Activated naive CD4-positive, alpha-beta T cell treated with anti-CD3 and anti-CD28 coated beads, Interleukin-2, amount 50 U/mL, for 24 hours (primary cell): Measurements from ENCODE around the gene PPP1R3G.
"Not testable (repeated sequence)": the region's sequence is repeated elsewhere in the genome, so short reads cannot be mapped to it uniquely, and the experiment has no call there.

Source experiments
- H3K27ac Mint-ChIP-seq: one replicate; pipeline ENCODE4 v1.8.0; 2021; ENCODE audit warnings: mild to moderate bottlenecking, mixed read lengths
- H3K27me3 Mint-ChIP-seq: one replicate; pipeline ENCODE4 v1.8.0; 2021; ENCODE audit warnings: mixed read lengths
- H3K36me3 Mint-ChIP-seq: one replicate; pipeline ENCODE4 v1.8.0; 2021; ENCODE audit warnings: mixed read lengths
- H3K4me1 Mint-ChIP-seq: one replicate; pipeline ENCODE4 v1.8.0; 2021; ENCODE audit warnings: mixed read lengths
- H3K4me3 Mint-ChIP-seq: one replicate; pipeline ENCODE4 v1.8.0; 2021; ENCODE audit warnings: mild to moderate bottlenecking, mixed read lengths
- H3K9me3 Mint-ChIP-seq: one replicate; pipeline ENCODE4 v1.8.0; 2021; ENCODE audit warnings: mixed read lengths

Gene PPP1R3G

DNA sequence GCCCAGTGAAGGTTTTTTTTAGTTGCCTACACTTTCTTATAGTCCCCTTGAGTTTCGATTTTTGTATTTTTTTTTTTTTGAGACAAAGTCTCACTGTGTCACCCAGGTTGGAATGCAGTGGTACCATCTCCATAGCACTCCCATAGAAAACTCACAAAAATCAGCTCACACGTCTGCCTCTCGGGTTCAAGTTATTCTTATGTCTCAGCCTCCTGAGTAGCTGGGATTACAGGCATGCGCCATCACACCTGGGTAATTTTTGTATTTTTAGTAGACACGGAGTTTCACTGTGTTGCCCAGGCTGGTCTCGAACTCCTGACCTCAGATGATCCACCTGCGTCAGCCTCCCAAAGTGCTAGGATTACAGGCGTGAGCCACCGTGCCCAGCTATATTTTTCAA, 24.7 kb upstream of the PPP1R3G start:
- H3K27ac Mint-ChIP-seq, H3K36me3 Mint-ChIP-seq, H3K4me3 Mint-ChIP-seq, H3K4me1 Mint-ChIP-seq, H3K27me3 Mint-ChIP-seq, H3K9me3 Mint-ChIP-seq: not testable (repeated sequence)

DNA sequence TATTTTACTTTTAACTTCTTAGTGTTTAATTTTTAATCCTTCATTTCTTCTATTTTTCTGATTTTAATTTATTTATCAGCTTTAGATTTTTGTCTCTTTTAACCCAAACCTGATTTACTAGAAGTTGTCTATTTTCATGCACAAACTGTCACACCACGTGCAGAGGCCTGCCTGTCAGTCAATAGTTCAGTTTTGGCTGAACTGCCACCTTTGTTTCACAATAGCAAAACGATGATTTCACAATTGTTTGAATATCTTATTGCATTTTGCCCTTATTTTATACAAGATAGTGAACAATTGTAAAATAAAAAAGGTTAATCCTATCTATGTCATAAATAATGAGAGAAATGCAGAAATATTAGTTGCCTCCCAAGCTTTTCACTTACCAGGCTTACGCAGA, 24.0 kb upstream of the PPP1R3G start:
- Mint-ChIP-seq H3K36me3 (no peaks in the 10 kb centered on the region), H3K27ac (no peak overlapping the region), H3K27me3 (no peaks in the 10 kb centered on the region), H3K4me1 (no peaks in the 10 kb centered on the region), H3K4me3 (no peak overlapping the region), H3K9me3 (no peaks in the 10 kb centered on the region)

DNA sequence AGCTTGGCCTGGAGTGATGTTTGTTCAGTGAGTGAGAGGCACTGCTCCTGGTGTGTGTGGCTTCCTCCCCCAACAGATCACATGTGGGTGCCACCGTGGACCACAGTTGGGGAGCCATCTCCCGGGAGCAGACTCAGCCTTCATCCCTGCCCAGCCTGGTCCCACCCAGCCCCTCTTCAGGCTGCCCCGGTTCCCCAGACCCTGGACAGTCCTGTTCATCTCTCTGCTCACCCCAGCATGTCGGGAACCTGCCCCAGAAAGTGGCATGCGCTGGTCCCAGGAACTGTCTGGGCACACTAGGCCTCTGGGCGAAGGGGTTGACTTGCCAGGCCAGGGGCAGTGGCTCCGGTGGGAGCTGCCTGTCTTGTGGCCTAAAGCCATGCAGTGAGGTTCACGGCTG, 21.5 kb upstream of the PPP1R3G start:
- Mint-ChIP-seq H3K4me3 (no peak overlapping the region), H3K4me1 (no peaks in the 10 kb centered on the region), H3K27ac (no peak overlapping the region), H3K36me3 (no peaks in the 10 kb centered on the region), H3K27me3 (no peaks in the 10 kb centered on the region), H3K9me3 (no peaks in the 10 kb centered on the region)

DNA sequence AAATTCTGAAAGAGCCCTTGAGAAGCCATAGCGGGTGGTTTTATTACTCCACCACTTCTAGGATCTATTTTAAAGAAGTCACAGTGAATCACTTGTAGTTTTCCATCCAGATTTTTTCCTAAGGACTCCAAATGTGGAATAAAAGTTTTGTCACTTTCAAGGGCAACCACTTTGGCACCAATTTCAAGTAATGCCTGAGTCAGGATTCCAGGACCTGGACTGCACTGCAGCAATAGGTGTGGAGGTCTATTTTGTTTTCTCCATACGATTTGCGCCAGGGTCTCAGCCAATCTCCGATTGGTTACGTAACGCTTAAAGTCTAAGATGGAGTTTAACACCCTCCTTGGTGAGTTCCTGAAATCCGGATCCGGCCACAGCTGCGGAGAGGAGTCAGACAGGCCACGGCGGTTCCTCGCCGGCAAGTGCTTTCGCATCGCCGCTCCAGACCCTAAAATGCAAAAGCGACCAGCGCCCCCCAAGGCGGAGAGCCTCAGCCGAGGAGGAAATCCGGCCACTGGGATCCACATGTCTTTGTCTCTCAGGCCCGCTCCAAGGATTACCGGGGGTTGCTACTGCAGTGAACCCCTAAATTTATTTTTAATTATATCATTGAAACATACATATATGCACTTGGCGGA, 18.6 kb upstream of the PPP1R3G start:
- no peaks in the 10 kb centered on the region for H3K9me3 Mint-ChIP-seq
- H3K27ac Mint-ChIP-seq, result no peak overlapping the region
- H3K4me3 Mint-ChIP-seq, result no peak overlapping the region
- no peaks in the 10 kb centered on the region for H3K27me3 Mint-ChIP-seq
- no peaks in the 10 kb centered on the region for H3K4me1 Mint-ChIP-seq
- no peaks in the 10 kb centered on the region for H3K36me3 Mint-ChIP-seq

DNA sequence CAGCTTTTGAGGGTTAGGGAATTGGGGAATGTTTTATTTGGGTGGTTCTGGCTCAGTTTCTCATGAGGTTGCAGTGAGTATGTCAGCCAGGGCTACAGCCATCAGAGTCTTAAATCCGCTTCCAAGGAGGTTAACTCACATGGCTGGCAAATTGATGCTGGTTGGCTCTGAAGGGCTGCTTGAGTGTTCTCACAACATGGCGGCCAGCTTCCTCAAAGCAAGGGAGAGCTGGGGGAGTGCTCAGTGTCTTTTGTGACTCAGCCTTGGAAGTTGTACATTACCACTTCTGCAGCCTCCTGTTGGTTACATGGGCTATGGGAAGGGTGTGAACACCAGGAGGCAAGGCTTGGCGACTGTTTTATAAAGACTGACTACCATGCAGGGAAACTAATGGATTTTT, 17.8 kb upstream of the PPP1R3G start:
- H3K4me1 Mint-ChIP-seq, result peaks cover 1% of the 10 kb centered on the region
- H3K27me3 Mint-ChIP-seq, result no peaks in the 10 kb centered on the region
- H3K36me3 Mint-ChIP-seq, result no peaks in the 10 kb centered on the region
- no peak overlapping the region for H3K27ac Mint-ChIP-seq
- H3K9me3 Mint-ChIP-seq, result no peaks in the 10 kb centered on the region
- H3K4me3 Mint-ChIP-seq, result no peak overlapping the region

DNA sequence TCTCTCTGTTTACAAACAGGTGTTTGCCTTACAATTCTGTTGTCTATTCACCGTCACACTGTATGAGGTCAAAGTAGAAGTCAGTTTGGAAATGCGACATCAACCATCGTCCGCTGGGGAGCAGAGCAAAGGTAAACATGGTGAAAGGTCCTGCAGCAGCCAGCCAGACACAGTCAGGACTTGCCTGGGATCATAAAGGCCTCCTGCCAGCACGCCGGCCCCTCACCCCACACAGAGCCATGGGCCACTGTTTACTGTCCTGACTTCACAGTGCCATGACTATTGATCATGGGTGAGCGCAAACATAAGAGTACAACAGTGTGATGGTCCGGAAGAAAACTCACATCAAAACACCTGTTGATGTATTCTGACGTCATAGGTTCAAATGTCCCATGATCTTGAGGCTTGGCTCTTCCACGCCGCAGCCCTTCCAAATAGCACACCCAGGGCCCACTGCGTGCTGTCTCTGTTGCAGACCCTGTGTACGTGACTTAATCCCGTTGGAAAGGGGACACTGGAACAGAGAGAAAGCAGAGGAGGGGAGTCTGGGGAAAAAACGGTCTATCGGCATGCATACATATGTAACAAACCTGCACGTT, 16.9 kb upstream of the PPP1R3G start:
- H3K36me3 Mint-ChIP-seq, result no peaks in the 10 kb centered on the region
- H3K4me1 Mint-ChIP-seq, result peaks cover 5% of the 10 kb centered on the region
- H3K4me3 Mint-ChIP-seq, result no peak overlapping the region
- no peaks in the 10 kb centered on the region for H3K9me3 Mint-ChIP-seq
- no peak overlapping the region for H3K27ac Mint-ChIP-seq
- H3K27me3 Mint-ChIP-seq, result no peaks in the 10 kb centered on the region

DNA sequence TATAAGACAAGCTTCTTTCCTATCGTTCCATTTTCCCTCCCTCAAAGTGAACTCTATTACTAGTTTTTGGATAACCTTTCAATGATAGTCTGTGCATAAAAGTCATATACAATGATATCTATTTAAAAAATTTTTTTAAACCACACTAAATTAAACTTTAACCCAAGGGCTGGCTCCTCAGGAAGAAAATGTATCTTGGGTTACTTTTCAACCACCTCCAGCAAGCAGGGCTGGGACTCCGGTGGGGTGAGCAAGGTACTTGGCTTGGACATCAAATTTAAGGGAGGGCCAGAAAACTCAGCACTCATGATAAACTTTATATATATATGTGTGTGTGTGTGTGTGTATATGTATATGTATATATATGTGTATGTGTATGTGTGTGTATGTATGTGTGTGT, 13.9 kb upstream of the PPP1R3G start:
- H3K4me1 Mint-ChIP-seq, result peaks cover 5% of the 10 kb centered on the region

DNA sequence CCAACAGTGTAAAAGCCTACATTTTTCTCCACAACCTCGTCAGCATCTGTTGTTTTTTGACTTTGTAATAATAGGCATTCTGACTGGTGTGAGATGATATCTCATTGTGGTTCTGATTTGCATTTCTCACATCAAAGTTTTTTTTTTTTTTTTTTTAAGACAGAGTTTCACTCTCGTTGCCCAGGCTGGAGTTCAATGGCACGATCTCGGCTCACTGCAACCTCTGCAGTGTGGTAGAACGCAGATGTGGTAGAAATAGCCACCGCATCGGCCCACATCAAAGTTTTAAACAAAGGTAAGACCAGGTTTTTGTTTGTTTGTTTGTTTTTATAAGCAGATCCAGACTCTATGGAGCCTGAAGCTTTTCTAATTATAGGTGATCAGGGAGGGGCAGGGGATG, 12.7 kb upstream of the PPP1R3G start:
- Mint-ChIP-seq H3K4me1 (peaks cover 5% of the 10 kb centered on the region), H3K9me3 (no peaks in the 10 kb centered on the region), H3K27me3 (peaks cover 3% of the 10 kb centered on the region), H3K36me3 (peaks cover 4% of the 10 kb centered on the region), H3K4me3 (no peak overlapping the region), H3K27ac (no peak overlapping the region)

More for the DNA sequence above, 13.9 kb upstream of the PPP1R3G start:
- H3K9me3 Mint-ChIP-seq, result no peaks in the 10 kb centered on the region
- peaks cover 4% of the 10 kb centered on the region for H3K36me3 Mint-ChIP-seq
- no peak overlapping the region for H3K4me3 Mint-ChIP-seq
- H3K27ac Mint-ChIP-seq, result no peak overlapping the region
- peaks cover 3% of the 10 kb centered on the region for H3K27me3 Mint-ChIP-seq

DNA sequence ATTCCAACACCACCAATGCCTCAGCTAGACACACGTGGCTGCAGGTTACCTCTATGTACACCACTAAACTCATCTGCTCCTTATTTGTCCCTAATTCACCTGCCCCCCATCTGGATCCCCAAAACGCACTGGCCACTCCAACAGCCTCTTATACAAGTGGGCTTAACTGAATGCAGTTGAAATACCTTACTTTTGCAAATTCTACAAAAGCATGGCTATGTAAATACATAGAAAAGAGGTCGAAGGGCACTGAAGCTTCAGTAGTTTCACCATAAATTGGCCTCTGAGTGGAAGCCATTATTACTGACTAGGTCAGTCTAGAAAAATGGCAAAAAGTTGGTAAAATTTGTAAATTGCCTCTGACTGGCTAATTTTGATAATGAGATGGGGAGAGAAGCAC, 11.1 kb upstream of the PPP1R3G start:
- peaks cover 4% of the 10 kb centered on the region for H3K36me3 Mint-ChIP-seq
- H3K4me3 Mint-ChIP-seq, result no peak overlapping the region
- peaks cover 3% of the 10 kb centered on the region for H3K27me3 Mint-ChIP-seq
- no peaks in the 10 kb centered on the region for H3K9me3 Mint-ChIP-seq
- H3K27ac Mint-ChIP-seq, result no peak overlapping the region
- peaks cover 5% of the 10 kb centered on the region for H3K4me1 Mint-ChIP-seq

DNA sequence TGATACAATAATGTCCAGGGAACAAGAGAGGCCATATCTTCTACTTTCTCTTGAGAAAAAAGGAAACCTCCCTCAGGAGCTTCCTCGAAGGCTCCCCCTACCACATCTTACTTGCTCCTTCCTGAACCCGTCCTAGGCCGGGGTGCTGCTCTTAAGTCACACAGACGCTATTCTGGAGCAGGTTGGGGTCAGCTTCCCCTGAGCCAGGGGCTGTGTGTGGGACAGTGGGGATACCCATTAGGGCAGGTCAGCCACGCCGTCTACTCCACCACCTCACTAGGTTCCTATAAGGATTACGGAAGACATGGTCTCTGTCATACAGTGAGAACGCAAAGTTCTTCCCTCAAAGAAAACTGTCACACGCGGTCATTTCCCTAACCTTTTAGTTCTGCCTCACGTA, 8.2 kb upstream of the PPP1R3G start:
- peaks cover 5% of the 10 kb centered on the region for H3K4me1 Mint-ChIP-seq
- peaks cover 4% of the 10 kb centered on the region for H3K36me3 Mint-ChIP-seq
- peaks cover 4% of the 10 kb centered on the region for H3K27me3 Mint-ChIP-seq
- H3K4me3 Mint-ChIP-seq, result no peak overlapping the region
- no peak overlapping the region for H3K27ac Mint-ChIP-seq
- no peaks in the 10 kb centered on the region for H3K9me3 Mint-ChIP-seq

DNA sequence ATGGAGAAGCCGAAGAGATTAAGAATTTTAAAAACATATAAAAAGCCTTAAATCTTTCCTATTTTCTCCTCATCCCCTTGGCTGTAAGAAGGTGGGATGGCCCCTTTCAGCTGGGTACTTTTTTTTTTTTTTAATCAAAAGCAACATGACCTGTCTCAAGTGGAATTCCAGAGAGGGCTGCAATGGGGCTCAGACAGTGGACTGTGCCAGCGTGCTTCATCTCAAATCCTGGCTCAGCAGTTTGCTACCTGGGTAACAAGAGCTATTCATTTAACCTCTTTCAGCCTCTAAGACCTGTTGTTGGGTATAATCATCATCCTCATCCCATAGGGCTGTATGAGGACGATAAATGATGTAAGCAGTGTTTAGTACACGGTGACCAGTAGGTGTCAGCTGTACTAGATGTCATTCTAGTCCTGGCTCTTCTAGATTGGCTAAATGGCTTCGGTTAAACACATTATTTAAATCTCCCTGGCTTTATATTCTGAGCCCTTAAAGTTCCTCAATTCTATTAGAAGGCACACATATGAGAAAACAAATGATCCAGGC, 6.9 kb upstream of the PPP1R3G start:
- no peaks in the 10 kb centered on the region for H3K4me1 Mint-ChIP-seq

DNA sequence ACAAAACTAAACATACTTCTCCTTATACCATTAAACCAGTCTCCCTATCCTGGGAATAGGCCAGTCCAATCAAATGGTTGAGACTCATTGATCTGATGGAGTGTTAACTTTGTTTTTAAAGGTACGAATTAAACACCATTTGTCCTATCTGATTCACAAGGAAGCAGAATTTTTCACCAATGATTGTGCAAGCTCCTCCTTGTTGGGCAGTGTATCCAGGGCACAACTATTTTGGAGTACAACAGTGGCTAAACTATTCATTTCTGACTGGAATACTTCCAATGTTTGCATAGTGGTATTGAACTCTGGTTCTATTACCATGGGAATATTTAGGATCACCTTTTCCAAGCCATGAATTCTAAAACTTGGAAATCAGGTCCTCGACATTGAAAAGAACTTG, 5.4 kb upstream of the PPP1R3G start:
- no peaks in the 10 kb centered on the region for H3K9me3 Mint-ChIP-seq
- H3K27me3 Mint-ChIP-seq, result peaks cover 17% of the 10 kb centered on the region
- peaks cover 3% of the 10 kb centered on the region for H3K36me3 Mint-ChIP-seq
- no peaks in the 10 kb centered on the region for H3K4me1 Mint-ChIP-seq
- H3K4me3 Mint-ChIP-seq, result no peak overlapping the region
- no peak overlapping the region for H3K27ac Mint-ChIP-seq

More for the DNA sequence above, 6.9 kb upstream of the PPP1R3G start:
- Mint-ChIP-seq H3K9me3 (no peaks in the 10 kb centered on the region), H3K27me3 (peaks cover 10% of the 10 kb centered on the region), H3K27ac (no peak overlapping the region), H3K36me3 (peaks cover 4% of the 10 kb centered on the region), H3K4me3 (no peak overlapping the region)

DNA sequence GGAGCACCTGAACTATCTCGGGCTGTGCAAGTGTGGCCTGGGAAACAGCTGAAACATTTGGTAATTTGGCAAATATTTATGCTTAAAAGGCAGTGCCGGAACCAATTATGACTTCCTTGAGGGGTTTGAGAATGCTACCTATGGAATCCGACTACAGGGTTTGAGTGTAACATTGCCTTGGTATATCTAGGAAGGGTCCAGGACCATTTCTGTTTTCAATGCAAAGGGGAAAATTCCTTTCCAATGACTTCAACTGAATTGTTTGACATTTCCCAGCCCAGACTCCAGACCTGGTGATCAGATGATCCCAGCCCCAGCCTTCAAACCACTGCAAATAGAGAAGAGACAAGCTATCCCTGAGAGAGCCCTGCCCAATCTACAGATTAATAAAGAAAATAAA, 4.6 kb upstream of the PPP1R3G start:
- Mint-ChIP-seq H3K4me3 (no peak overlapping the region), H3K27me3 (peaks cover 16% of the 10 kb centered on the region), H3K36me3 (no peaks in the 10 kb centered on the region)

DNA sequence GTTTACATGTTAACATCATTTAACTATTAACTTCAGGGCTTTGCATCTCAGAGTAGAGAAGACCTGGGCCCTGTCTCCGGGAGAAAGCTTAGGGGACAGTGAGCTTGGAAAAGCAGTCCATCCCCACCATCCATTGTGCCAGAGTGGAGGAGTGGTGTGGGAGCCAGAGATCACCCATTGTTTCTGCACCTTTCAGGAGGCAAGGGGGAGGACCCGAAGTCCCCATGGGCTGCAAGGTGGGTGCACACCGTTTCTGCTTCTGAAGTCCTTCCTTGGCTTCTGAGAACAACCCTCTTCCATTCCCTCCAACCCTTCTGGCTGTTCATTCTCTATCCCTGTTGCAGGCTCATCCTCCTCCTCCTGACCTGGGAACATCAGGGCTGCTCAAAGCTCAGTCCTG, 4.0 kb upstream of the PPP1R3G start:
- no peaks in the 10 kb centered on the region for H3K36me3 Mint-ChIP-seq
- H3K27ac Mint-ChIP-seq, result no peak overlapping the region
- H3K4me1 Mint-ChIP-seq, result no peaks in the 10 kb centered on the region
- no peak overlapping the region for H3K4me3 Mint-ChIP-seq
- H3K27me3 Mint-ChIP-seq, result peaks cover 16% of the 10 kb centered on the region
- H3K9me3 Mint-ChIP-seq, result no peaks in the 10 kb centered on the region

More for the DNA sequence above, 4.6 kb upstream of the PPP1R3G start:
- no peak overlapping the region for H3K27ac Mint-ChIP-seq
- H3K4me1 Mint-ChIP-seq, result no peaks in the 10 kb centered on the region
- no peaks in the 10 kb centered on the region for H3K9me3 Mint-ChIP-seq

DNA sequence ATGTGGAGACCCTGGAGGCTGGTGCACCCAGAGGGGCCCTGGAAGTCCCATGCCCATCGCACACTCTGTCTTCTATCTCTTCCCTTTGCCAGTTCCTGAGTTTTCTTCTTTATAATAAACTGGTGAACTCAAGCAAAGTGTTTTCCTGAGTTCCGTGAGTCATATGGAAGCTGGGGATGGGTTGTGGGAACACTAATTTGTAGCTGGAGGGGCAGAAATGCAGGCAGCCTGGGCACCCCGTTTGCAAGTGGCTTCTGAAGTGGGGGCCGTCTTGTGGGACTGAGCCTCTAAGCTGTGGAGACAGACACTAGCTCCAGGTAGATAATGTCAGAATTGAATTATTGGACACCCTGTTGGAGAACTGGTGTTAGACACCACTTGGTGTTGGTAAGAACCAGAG, 3.2 kb upstream of the PPP1R3G start:
- Mint-ChIP-seq H3K4me1 (peaks cover 5% of the 10 kb centered on the region), H3K9me3 (no peaks in the 10 kb centered on the region), H3K27me3 (peaks cover 16% of the 10 kb centered on the region), H3K36me3 (no peaks in the 10 kb centered on the region), H3K27ac (no peak overlapping the region), H3K4me3 (no peak overlapping the region)

DNA sequence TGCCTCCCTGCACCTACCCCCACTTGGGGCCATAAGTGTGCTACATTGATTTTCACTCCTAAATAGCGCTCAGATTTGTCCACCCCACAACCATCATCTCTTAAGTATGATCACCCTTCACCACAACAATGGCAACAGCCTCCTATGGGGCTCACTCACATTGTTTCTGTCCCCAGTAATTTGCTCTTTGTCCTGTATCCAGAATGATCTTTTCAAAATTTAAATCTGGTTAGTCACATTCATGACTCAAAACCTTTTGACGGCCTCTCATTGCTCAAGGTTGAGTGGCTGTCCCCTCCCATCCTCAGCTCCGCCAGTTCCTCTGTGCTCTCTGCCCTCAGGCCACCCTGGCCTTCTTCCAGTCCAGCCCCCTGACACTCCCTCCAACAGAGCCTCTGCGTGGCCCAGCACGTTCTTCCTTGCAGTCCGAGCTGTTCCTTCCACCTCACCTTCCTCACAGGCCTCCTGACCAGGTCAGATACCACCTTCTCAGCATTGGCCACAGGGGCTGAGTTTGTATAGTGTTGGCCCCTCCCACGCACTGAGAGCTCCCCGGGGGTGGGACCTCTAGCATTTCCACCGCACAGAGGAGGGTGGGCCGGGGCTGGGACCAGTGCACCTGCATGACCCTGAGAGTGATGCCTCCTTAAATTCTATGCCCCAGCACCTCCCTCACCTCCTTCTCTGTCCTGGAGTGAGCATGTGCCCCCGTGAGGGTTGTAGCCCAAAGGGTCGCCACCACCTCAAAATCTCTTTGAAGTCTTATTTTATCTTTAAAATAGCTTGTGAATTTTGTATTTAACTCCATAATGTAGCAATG, 2.4 kb upstream of the PPP1R3G start:
- no peak overlapping the region for H3K4me3 Mint-ChIP-seq
- peaks cover 5% of the 10 kb centered on the region for H3K4me1 Mint-ChIP-seq
- H3K36me3 Mint-ChIP-seq, result no peaks in the 10 kb centered on the region
- no peak overlapping the region for H3K27ac Mint-ChIP-seq
- no peaks in the 10 kb centered on the region for H3K9me3 Mint-ChIP-seq
- H3K27me3 Mint-ChIP-seq, result peaks cover 20% of the 10 kb centered on the region
